ENCODE results near the gene SPX.

SPX gene

GRCh38 chr12:21505888-21506287, 20.2 kb upstream of the SPX start:
- Histone ChIP-seq H3K9ac (ENCODE audit: low read depth, low read length) (no peak overlapping the region), H3K9me3 (ENCODE audit: control insufficient read depth, insufficient read depth, low read length) (no peaks in the 10 kb centered on the region), H3K4me3 (ENCODE audit: low read depth, low read length) (no peak overlapping the region), H3K27ac (ENCODE audit: low read depth, low read length) (no peak overlapping the region), H3K27me3 (ENCODE audit: control insufficient read depth, insufficient read depth, low read length) (no peaks in the 10 kb centered on the region), H3K4me1 (ENCODE audit: control insufficient read depth, insufficient read depth, low read length) (no peaks in the 10 kb centered on the region), H3K36me3 (ENCODE audit: control insufficient read depth, insufficient read depth, low read length) (peaks cover 14% of the 10 kb centered on the region; the same call in 1 of the 2 replicates)

- Histone ChIP-seq H3K4me3 (ENCODE audit: low read depth, low read length) (no peak overlapping the region), H3K27me3 (ENCODE audit: control insufficient read depth, insufficient read depth, low read length) (no peaks in the 10 kb centered on the region), H3K9me3 (ENCODE audit: control insufficient read depth, insufficient read depth, low read length) (no peaks in the 10 kb centered on the region), H3K27ac (ENCODE audit: low read depth, low read length) (no peak overlapping the region), H3K9ac (ENCODE audit: low read depth, low read length) (no peak overlapping the region), H3K4me1 (ENCODE audit: control insufficient read depth, insufficient read depth, low read length) (no peaks in the 10 kb centered on the region), H3K36me3 (ENCODE audit: control insufficient read depth, insufficient read depth, low read length) (peaks cover 25% of the 10 kb centered on the region)
Measured at GRCh38 chr12:21507849-21508248, 18.2 kb upstream of the SPX start.

GRCh38 chr12:21509768-21510167, 16.3 kb upstream of the SPX start:
- Histone ChIP-seq H3K27me3 (ENCODE audit: control insufficient read depth, insufficient read depth, low read length) (no peaks in the 10 kb centered on the region), H3K9me3 (ENCODE audit: control insufficient read depth, insufficient read depth, low read length) (no peaks in the 10 kb centered on the region), H3K4me1 (ENCODE audit: control insufficient read depth, insufficient read depth, low read length) (no peaks in the 10 kb centered on the region), H3K4me3 (ENCODE audit: low read depth, low read length) (no peak overlapping the region), H3K27ac (ENCODE audit: low read depth, low read length) (no peak overlapping the region), H3K9ac (ENCODE audit: low read depth, low read length) (no peak overlapping the region), H3K36me3 (ENCODE audit: control insufficient read depth, insufficient read depth, low read length) (peaks cover 38% of the 10 kb centered on the region)

- H3K9me3 ChIP-seq (ENCODE audit: control insufficient read depth, insufficient read depth, low read length): no peaks in the 10 kb centered on the region
- H3K4me3 ChIP-seq (ENCODE audit: low read depth, low read length): no peak overlapping the region
- H3K9ac ChIP-seq (ENCODE audit: low read depth, low read length): no peak overlapping the region
- no peaks in the 10 kb centered on the region for H3K4me1 ChIP-seq (ENCODE audit: control insufficient read depth, insufficient read depth, low read length)
- H3K36me3 ChIP-seq (ENCODE audit: control insufficient read depth, insufficient read depth, low read length): peaks cover 49% of the 10 kb centered on the region
- no peak overlapping the region for H3K27ac ChIP-seq (ENCODE audit: low read depth, low read length)
- no peaks in the 10 kb centered on the region for H3K27me3 ChIP-seq (ENCODE audit: control insufficient read depth, insufficient read depth, low read length)
Measured at GRCh38 chr12:21516281-21516680, 9.8 kb upstream of the SPX start.

GRCh38 chr12:21518451-21518850, 7.6 kb upstream of the SPX start:
- no peaks in the 10 kb centered on the region for H3K9me3 ChIP-seq (ENCODE audit: control insufficient read depth, insufficient read depth, low read length)
- peaks cover 38% of the 10 kb centered on the region for H3K36me3 ChIP-seq (ENCODE audit: control insufficient read depth, insufficient read depth, low read length)
- H3K9ac ChIP-seq (ENCODE audit: low read depth, low read length): no peak overlapping the region
- H3K27me3 ChIP-seq (ENCODE audit: control insufficient read depth, insufficient read depth, low read length): no peaks in the 10 kb centered on the region
- no peak overlapping the region for H3K4me3 ChIP-seq (ENCODE audit: low read depth, low read length)
- H3K4me1 ChIP-seq (ENCODE audit: control insufficient read depth, insufficient read depth, low read length): no peaks in the 10 kb centered on the region
- H3K27ac ChIP-seq (ENCODE audit: low read depth, low read length): no peak overlapping the region

GRCh38 chr12:21521541-21521940, 4.6 kb upstream of the SPX start:
- Histone ChIP-seq H3K4me1 (ENCODE audit: control insufficient read depth, insufficient read depth, low read length) (no peaks in the 10 kb centered on the region), H3K27ac (ENCODE audit: low read depth, low read length) (no peak overlapping the region), H3K27me3 (ENCODE audit: control insufficient read depth, insufficient read depth, low read length) (peaks cover 11% of the 10 kb centered on the region), H3K36me3 (ENCODE audit: control insufficient read depth, insufficient read depth, low read length) (peaks cover 7% of the 10 kb centered on the region; the same call in 1 of the 2 replicates), H3K4me3 (ENCODE audit: low read depth, low read length) (no peak overlapping the region), H3K9me3 (ENCODE audit: control insufficient read depth, insufficient read depth, low read length) (no peaks in the 10 kb centered on the region), H3K9ac (ENCODE audit: low read depth, low read length) (no peak overlapping the region)

DNA sequence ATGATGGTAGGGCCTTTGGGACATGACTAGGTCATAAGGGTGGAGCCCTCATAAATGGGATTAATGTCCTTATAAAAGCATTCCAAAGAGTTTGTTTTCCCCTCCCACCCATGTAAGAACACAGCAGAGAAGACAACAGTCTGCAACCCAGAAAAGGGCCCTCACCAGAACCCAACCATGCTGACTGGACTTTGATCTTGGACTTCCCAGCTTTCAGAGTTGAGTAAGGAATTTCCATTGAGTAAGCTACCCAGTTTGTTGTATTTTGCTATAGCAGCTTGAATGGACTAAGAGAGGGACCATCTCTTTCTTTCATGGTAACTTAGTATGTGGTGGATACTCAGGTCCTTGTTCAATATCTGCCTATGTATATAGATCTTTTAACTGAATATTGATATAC, 2.9 kb upstream of the SPX start:
- no peaks in the 10 kb centered on the region for H3K36me3 ChIP-seq (ENCODE audit: control insufficient read depth, insufficient read depth, low read length)
- peaks cover 27% of the 10 kb centered on the region for H3K27me3 ChIP-seq (ENCODE audit: control insufficient read depth, insufficient read depth, low read length)
- H3K9ac ChIP-seq (ENCODE audit: low read depth, low read length): no peak overlapping the region
- no peak overlapping the region for H3K27ac ChIP-seq (ENCODE audit: low read depth, low read length)
- H3K4me1 ChIP-seq (ENCODE audit: control insufficient read depth, insufficient read depth, low read length): 0 out of 2 replicates have a peak, but pooled peaks cover 5% of the 10 kb centered on the region
- H3K4me3 ChIP-seq (ENCODE audit: low read depth, low read length): no peak overlapping the region
- no peaks in the 10 kb centered on the region for H3K9me3 ChIP-seq (ENCODE audit: control insufficient read depth, insufficient read depth, low read length)

- Histone ChIP-seq H3K27me3 (ENCODE audit: control insufficient read depth, insufficient read depth, low read length) (peaks cover 64% of the 10 kb centered on the region), H3K27ac (ENCODE audit: low read depth, low read length) (no peak overlapping the region), H3K4me3 (ENCODE audit: low read depth, low read length) (peak overlapping the region; percentile 86), H3K9ac (ENCODE audit: low read depth, low read length) (no peak overlapping the region), H3K9me3 (ENCODE audit: control insufficient read depth, insufficient read depth, low read length) (no peaks in the 10 kb centered on the region), H3K4me1 (ENCODE audit: control insufficient read depth, insufficient read depth, low read length) (0 out of 2 replicates have a peak, but pooled peaks cover 5% of the 10 kb centered on the region), H3K36me3 (ENCODE audit: control insufficient read depth, insufficient read depth, low read length) (no peaks in the 10 kb centered on the region)
Measured at GRCh38 chr12:21526721-21527345, 737 bp downstream of the SPX start.

- H3K9ac ChIP-seq (ENCODE audit: low read depth, low read length): peak overlapping the region; percentile 48; the same call in 1 of the 2 replicates
- peaks cover 68% of the 10 kb centered on the region for H3K27me3 ChIP-seq (ENCODE audit: control insufficient read depth, insufficient read depth, low read length)
Measured at GRCh38 chr12:21527451-21528180, 1.5 kb downstream of the SPX start.

GRCh38 chr12:21528953-21529352, 2.9 kb downstream of the SPX start:
- peaks cover 68% of the 10 kb centered on the region for H3K27me3 ChIP-seq (ENCODE audit: control insufficient read depth, insufficient read depth, low read length)

More at GRCh38 chr12:21527451-21528180, 1.5 kb downstream of the SPX start:
- Histone ChIP-seq H3K4me3 (ENCODE audit: low read depth, low read length) (peak overlapping the region; percentile 86), H3K4me1 (ENCODE audit: control insufficient read depth, insufficient read depth, low read length) (0 out of 2 replicates have a peak, but pooled peaks cover 5% of the 10 kb centered on the region), H3K27ac (ENCODE audit: low read depth, low read length) (no peak overlapping the region), H3K36me3 (ENCODE audit: control insufficient read depth, insufficient read depth, low read length) (no peaks in the 10 kb centered on the region), H3K9me3 (ENCODE audit: control insufficient read depth, insufficient read depth, low read length) (no peaks in the 10 kb centered on the region)

GRCh38 chr12:21529456-21529855, 3.4 kb downstream of the SPX start:
- Histone ChIP-seq H3K4me3 (ENCODE audit: low read depth, low read length) (no peak overlapping the region), H3K4me1 (ENCODE audit: control insufficient read depth, insufficient read depth, low read length) (0 out of 2 replicates have a peak, but pooled peaks cover 5% of the 10 kb centered on the region), H3K27me3 (ENCODE audit: control insufficient read depth, insufficient read depth, low read length) (peaks cover 68% of the 10 kb centered on the region), H3K9me3 (ENCODE audit: control insufficient read depth, insufficient read depth, low read length) (no peaks in the 10 kb centered on the region), H3K27ac (ENCODE audit: low read depth, low read length) (no peak overlapping the region), H3K36me3 (ENCODE audit: control insufficient read depth, insufficient read depth, low read length) (no peaks in the 10 kb centered on the region), H3K9ac (ENCODE audit: low read depth, low read length) (no peak overlapping the region)

More at GRCh38 chr12:21528953-21529352, 2.9 kb downstream of the SPX start:
- no peaks in the 10 kb centered on the region for H3K36me3 ChIP-seq (ENCODE audit: control insufficient read depth, insufficient read depth, low read length)
- 0 out of 2 replicates have a peak, but pooled peaks cover 5% of the 10 kb centered on the region for H3K4me1 ChIP-seq (ENCODE audit: control insufficient read depth, insufficient read depth, low read length)
- no peak overlapping the region for H3K27ac ChIP-seq (ENCODE audit: low read depth, low read length)
- no peak overlapping the region for H3K4me3 ChIP-seq (ENCODE audit: low read depth, low read length)
- H3K9ac ChIP-seq (ENCODE audit: low read depth, low read length): no peak overlapping the region
- no peaks in the 10 kb centered on the region for H3K9me3 ChIP-seq (ENCODE audit: control insufficient read depth, insufficient read depth, low read length)
